DOHH2 (cell line): ENCODE results near the gene TDP1.

ENCODE experiments used
- CTCF ChIP-seq: fragments of 200-600 bp; sonication (generic); IDR thresholded peaks from one replicate; pipeline ENCODE4 v1.5.1; 2014; ENCODE audit warnings: antibody characterized with exemption, mild to moderate bottlenecking, low read depth, low read length; ENCODE audit not compliant: poor library complexity, severe bottlenecking
- EZH2phosphoT487 ChIP-seq: fragments of 200-600 bp; sonication (generic); IDR thresholded peaks from 2 replicates; pipeline ENCODE4 v1.6.1; 2017; ENCODE audit warnings: borderline replicate concordance, mild to moderate bottlenecking, antibody characterized with exemption, low read length, moderate library complexity, mixed read lengths

GRCh38 chr14:89965839-89966238, 10.1 kb downstream of the TDP1 start:
- TF ChIP-seq CTCF (no peak), EZH2phosphoT487 (no peak)
